Ovary (tissue), 3 donors: ENCODE data around the gene NPIPA8.
"Not testable (repeated sequence)": the region's sequence is repeated elsewhere in the genome, so short reads cannot be mapped to it uniquely, and the experiment has no call there.

ENCODE experiments used
- CTCF ChIP-seq, 3 donors: fragments of 450-650 bp in 2 of 3; fragments of 200-600 bp in 1 of 3; IDR thresholded peaks; one replicate each; pipeline versions ENCODE4 v1.5.1 to v1.8.0; 2016 to 2022; ENCODE audit warnings: antibody characterized with exemption in 3 of 3, mild to moderate bottlenecking in 1 of 3
- POLR2A ChIP-seq: fragments of 450-650 bp; IDR thresholded peaks from one replicate; pipeline ENCODE4 v1.6.1; 2017; ENCODE audit warnings: antibody characterized with exemption, mild to moderate bottlenecking, moderate library complexity
- donor health status: DM: no; HTN: no; CAD: no.

- TF ChIP-seq CTCF (IDR thresholded peaks at IDR 0.05); POLR2A: not testable (repeated sequence)
These were observed 33.4 kb downstream of the NPIPA8 start for GRCh38 chr16:18303059-18303706.
